A673 (cell line): ENCODE data around the gene CNNM3.

Experiments used
- EZH2 ChIP-seq: fragments of 200-600 bp; sonication (generic); IDR thresholded peaks from 2 replicates; pipeline ENCODE4 v1.6.1; 2017; ENCODE audit warnings: borderline replicate concordance, low read depth, mild to moderate bottlenecking, mixed read lengths, antibody characterized with exemption, low read length; ENCODE audit not compliant: poor library complexity, severe bottlenecking
- TF ChIP-seq, protein P1 (sequence below): fragments of 300-800, 200-600 bp; sonication (generic); conservative IDR thresholded peaks from 2 replicates; pipeline ENCODE4 v1.5.1; 2017; ENCODE audit warnings: low read depth, mild to moderate bottlenecking, antibody characterized with exemption, low read length, moderate library complexity, mixed read lengths

DNA sequence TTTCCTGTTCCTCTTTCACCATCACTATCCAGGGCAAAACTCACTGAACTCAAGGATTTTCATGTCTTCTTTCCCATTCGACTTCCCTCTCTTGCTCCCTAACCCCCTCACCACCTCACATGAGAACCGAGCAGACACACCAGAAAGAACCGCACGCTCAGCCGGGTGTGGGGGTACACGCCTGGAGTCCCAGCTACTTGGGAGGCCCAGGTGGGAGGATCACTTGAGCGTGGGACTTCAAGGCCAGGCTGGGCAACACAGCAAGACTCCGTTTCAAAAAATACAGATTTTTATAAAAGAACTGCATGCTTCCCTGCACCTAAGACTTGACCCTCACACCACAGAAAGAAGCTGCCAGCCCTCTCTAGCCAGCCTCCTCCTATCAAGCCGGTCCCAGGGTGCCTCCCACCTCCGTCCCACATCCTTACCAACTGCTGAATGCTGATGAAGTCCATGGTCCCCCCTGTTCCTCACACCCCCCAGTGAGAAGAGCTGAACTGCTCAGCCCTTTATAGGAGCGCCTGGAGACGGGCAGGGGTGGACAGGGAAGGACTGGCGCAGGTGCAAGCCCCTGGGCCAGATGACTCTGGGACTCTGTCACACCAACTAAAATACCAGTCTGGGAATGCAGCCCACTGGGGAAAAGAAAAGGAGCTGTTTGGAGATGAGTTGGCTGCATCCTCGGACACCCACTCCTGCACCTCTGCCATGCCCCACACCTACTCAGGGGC is 27.6 kb downstream of the CNNM3 start, which contains the start of gene ANKRD23:
- TF ChIP-seq, protein P1, sequence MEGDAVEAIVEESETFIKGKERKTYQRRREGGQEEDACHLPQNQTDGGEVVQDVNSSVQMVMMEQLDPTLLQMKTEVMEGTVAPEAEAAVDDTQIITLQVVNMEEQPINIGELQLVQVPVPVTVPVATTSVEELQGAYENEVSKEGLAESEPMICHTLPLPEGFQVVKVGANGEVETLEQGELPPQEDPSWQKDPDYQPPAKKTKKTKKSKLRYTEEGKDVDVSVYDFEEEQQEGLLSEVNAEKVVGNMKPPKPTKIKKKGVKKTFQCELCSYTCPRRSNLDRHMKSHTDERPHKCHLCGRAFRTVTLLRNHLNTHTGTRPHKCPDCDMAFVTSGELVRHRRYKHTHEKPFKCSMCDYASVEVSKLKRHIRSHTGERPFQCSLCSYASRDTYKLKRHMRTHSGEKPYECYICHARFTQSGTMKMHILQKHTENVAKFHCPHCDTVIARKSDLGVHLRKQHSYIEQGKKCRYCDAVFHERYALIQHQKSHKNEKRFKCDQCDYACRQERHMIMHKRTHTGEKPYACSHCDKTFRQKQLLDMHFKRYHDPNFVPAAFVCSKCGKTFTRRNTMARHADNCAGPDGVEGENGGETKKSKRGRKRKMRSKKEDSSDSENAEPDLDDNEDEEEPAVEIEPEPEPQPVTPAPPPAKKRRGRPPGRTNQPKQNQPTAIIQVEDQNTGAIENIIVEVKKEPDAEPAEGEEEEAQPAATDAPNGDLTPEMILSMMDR: no peak
- no peak for TF ChIP-seq EZH2
